LNCAP (cell line): ENCODE measurements around the gene ACTR8.

Experiments used
- TF ChIP-seq, protein P1 (sequence below): fragments of 450-650 bp; IDR thresholded peaks from 2 replicates; pipeline ENCODE4 v1.5.1; 2017; ENCODE audit warnings: mild to moderate bottlenecking

The ACTR8 gene

DNA sequence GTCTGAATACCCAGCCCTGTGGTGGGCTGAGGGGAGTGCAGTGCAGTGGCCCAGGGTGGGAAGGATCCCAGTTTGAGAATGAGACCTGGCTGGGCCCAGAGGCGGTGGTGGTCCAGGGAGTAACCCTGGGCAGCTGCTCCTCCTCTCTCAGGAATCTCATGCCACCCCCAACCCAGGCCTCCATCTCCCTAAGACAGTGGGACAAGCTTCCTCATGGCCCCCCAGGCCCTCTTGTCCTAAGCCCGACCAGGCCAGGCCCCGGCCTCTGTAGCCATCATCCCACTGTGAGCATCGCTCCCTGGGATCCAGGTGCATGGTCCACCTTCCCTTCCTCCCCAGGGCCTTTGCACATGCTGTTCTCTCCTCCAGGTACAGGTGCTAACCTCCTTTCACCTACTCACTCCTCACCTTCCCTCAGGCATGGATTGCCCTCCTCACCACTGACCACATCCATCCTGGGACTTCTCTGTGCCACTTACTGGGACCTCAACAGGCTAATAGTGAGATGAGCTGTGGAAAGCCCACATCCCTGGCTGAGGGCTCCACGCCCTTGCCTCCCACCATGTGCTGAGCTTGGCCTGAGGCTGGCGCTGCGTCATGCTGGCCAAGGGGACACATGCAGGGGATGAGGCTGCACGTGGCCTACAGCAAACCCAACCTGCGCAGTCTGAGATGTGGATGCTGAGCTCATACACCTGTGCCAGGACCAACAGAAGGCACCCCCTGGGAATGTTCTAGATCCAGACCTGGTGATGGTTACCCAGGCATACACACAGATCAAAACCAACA is 45.7 kb downstream of the ACTR8 start:
- TF ChIP-seq, protein P1, sequence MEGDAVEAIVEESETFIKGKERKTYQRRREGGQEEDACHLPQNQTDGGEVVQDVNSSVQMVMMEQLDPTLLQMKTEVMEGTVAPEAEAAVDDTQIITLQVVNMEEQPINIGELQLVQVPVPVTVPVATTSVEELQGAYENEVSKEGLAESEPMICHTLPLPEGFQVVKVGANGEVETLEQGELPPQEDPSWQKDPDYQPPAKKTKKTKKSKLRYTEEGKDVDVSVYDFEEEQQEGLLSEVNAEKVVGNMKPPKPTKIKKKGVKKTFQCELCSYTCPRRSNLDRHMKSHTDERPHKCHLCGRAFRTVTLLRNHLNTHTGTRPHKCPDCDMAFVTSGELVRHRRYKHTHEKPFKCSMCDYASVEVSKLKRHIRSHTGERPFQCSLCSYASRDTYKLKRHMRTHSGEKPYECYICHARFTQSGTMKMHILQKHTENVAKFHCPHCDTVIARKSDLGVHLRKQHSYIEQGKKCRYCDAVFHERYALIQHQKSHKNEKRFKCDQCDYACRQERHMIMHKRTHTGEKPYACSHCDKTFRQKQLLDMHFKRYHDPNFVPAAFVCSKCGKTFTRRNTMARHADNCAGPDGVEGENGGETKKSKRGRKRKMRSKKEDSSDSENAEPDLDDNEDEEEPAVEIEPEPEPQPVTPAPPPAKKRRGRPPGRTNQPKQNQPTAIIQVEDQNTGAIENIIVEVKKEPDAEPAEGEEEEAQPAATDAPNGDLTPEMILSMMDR, result no peak

DNA sequence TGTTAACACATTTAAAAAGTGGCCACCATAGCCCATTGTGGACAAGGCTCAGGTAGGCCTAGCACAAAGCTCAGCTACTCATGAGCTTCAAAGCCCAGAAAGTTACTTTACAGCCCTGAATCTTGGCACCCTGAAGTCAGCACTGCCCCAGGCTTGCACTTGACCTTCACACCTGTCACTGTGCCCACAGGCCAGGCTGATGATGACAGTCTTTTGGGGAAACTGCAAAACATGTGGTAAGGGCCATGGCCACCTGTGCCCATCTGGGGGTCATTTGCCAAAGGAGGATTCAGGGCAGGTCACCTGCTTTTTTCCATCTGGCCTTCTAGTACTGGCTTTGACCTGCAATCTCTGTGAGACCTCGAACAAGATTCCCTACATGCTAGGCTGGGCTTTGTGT is 46.7 kb downstream of the ACTR8 start:
- TF ChIP-seq, protein P1, result no peak

DNA sequence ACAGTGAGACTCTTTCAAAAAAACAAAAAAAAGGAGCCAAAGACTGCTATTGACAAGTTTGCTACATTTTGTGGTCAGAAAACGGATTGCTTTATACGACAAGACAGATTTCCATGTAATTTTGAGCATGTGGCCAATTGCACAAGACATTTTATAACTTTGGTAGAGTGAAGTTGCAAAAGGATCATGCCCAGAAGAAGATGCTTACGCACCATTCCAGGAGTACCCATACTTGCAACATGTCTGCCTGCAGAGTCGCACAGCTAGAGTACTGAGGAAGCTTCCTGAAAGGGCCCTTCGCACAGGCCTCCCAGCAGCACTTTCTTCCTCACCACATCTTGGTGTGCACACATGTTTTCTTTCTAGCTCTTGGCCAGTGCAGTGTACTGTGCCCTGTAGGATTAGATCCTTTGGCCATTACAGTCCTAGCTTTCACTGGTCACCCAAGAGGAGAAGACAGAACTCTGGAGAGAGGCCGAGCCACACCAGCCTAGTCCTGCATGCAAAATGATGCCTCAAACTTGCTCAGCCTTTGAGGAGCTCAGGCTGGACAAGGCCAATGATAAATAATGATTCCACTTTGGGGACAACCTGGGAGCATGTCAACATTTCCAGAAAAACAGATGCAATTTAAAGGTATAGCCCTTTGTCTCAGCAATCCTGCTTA is 47.4 kb downstream of the ACTR8 start:
- TF ChIP-seq, protein P1, result no peak

DNA sequence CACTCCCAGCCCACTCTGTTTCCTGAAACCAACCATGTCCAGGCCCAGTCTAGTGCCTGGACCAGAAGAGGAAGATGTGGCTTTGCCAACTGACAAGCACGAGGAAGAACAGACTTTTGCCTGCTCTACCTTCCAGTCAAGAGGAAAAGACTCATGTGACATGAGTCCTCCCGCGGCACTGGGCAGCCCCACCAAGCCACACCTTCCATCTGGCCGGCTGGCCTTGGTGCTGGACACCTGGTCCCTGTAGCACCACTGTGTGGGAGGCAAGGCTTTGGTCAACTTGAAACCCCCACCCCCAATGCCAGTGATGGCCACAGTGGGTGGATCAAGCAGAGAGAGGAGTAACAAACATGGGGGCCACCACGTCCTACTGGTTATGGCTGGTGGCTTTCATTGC is 48.3 kb downstream of the ACTR8 start:
- TF ChIP-seq, protein P1, result no peak

DNA sequence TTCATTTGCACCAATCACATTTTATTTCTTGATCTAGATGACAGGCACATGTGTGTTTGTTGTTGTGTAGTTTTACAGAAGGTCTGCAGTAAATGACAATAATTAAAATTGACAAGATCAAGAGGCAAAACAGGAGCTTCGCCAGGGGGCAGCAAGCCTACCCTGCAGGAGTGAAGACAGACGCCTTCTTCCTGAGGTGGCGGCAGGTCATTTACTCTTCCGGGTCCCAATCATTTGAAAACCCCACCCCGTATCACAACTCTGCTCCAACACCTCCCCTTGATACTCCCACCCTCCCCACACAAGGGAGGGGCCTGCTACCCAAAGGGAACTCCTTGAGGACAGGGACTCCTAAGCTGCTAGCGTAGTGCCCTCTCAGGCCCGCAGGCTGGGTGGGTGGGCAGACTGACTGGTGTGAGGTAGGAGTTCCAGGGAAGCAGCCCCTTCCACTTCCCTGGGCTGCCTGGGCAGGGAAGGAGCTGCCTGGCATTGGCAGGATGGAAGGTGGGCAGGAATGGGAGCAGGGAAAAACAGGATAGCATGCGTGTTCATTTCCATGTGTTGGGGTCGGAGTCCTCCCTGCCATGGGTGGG is 48.8 kb downstream of the ACTR8 start:
- TF ChIP-seq, protein P1, result no peak

DNA sequence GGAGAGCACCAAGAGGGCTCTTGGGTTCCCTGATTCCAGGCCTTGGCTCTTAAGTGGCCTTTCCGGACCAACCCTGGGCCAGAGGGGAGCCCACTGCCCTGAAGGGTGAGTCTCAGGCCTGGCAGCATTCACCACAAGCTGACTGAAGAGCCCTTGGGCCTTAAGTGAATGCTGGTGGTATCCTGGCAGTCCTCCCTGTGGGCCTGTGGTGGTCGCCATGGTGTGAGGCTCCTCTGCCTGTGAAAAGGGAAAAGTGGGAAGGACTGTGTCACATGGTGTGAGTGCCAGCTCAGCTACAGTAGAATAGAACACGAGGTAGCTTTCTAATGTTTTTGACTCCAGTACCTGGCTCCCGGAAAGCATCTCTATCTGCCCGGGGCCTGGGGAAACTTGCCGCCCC is 51.0 kb downstream of the ACTR8 start:
- TF ChIP-seq, protein P1, result no peak

DNA sequence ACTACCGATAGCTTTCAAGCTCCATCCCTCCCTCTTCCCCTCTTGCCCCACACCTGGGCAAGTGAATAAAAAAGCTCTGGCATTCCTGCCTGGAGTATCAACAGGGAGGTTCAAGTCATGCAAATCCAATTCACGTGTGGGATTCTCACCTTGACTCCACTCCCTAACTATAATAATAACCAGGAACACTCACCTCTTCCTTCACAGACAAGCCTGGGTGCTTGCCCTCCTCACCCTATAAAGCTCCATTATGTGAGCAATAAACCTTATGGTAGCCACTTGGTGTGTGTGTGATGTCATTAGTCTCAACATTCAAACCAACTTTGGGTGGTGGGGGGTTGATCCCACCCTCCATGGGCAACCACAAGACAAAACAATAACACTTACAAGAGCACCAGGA is 52.3 kb downstream of the ACTR8 start:
- TF ChIP-seq, protein P1, result no peak
